ENCODE results near the gene PPP1R27.

PPP1R27 gene, protein sequence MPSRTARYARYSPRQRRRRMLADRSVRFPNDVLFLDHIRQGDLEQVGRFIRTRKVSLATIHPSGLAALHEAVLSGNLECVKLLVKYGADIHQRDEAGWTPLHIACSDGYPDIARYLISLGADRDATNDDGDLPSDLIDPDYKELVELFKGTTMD

DNA sequence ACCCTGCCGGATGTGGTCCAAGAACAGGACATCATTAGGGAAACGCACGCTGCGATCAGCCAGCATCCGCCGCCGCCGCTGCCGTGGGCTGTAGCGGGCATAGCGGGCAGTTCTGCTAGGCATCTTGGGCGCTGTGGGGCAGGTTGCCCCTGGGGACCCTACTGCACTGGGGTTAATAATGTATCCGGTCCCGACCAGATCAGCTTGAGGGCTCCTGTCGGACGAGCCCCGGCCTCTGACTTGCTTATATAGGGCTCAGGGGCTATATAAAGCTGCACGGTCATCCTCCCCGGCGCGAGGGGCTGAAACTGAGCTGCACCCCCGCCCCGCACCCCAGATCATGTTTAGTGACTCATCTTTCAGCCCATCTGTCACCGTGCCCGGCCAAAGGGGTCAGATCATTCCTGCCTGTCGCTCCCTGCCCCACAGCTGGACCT, at the start of gene PPP1R27:
TSS of gene PPP1R27 (minus strand) at position 220 of the 437 bp plus-strand sequence. CDS start at position 123, 97 bp downstream.
- no peak for TF ChIP-seq CTCF (IDR thresholded peaks at IDR 0.05; ENCODE audit: low read depth, low read length)
- peak within 1 kb of the TSS; percentile 72 for H3K4me3 ChIP-seq (ENCODE audit: low read depth, low read length)

DNA sequence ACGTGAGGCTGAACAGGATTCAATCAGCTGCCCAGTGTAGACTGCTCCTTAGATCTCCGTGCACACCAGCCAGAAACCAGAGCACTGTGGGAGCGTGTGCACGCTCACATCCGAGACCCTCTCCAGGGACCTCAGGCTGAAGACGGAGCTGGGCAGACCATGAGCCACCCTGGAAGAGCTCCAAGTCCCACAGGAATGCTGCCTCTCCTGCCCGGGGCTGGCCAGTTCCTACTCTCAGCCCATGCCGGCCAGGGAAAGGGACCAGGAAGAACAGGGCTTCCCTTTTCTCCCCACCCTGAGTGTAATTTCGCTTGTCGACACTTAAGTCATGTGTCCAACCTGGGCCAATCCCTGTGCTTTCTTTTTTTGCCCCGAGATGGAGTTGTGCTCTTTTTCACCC, 49.7 kb upstream of the PPP1R27 start:
- H3K4me3 ChIP-seq (ENCODE audit: low read depth, low read length): no peak overlapping the region
- no peak for TF ChIP-seq CTCF (IDR thresholded peaks at IDR 0.05; ENCODE audit: low read depth, low read length)

- no peak for TF ChIP-seq CTCF (IDR thresholded peaks at IDR 0.05; ENCODE audit: low read depth, low read length)
- H3K4me3 ChIP-seq (ENCODE audit: low read depth, low read length): no peak overlapping the region
These were observed 44.3 kb upstream of the PPP1R27 start for GRCh38 chr17:81879121-81879520.

GRCh38 chr17:81878294-81878693, 43.4 kb upstream of the PPP1R27 start:
- H3K4me3 ChIP-seq (ENCODE audit: low read depth, low read length): no peak overlapping the region
- TF ChIP-seq CTCF (IDR thresholded peaks at IDR 0.05; ENCODE audit: low read depth, low read length): no peak

GRCh38 chr17:81877569-81877968, 42.7 kb upstream of the PPP1R27 start:
- no peak overlapping the region for H3K4me3 ChIP-seq (ENCODE audit: low read depth, low read length)
- TF ChIP-seq CTCF (IDR thresholded peaks at IDR 0.05; ENCODE audit: low read depth, low read length): no peak

DNA sequence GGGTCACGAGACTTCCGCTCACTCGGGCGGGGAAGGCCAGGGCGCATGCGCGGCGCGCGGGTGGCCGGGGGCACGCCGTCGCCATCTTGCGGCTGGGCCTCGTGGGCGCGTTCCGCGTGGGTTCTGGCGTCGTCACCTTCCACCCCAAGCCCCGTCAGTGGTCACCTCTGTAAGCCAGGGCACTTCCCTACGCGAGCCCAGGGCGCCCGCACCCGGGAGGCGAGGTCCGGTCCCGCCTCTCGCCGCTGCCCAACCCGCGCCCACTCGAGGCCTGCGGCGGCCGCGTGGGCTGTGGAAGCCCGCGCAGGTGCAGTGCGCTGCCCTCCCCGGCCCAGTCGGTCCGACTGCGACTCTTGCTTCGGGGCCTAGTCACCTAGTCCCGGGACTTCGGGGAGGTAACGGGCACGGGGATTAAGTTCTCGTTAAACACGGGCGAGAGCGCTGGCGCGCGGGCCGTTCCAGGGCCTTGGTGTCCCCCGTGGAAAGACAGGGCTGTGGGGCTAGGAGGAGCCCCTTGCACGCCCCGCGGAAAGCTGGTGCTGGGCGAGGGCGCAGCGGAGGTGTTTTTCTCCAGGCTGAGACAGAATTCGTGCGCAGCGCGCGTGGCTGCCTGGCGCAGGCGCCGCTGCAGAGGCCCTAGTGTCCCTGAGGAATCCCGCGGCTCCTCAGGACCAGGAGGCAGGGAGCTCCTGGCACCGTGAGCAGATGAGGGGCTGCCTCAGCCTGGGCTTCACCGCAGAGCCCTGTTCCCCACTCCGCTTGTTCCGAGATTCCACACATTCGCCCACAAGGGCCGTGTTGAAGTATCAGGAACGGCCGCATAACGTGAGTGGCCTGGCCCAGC, 36.8 kb upstream of the PPP1R27 start:
- TF ChIP-seq CTCF (IDR thresholded peaks at IDR 0.05; ENCODE audit: low read depth, low read length): no peak
- H3K4me3 ChIP-seq (ENCODE audit: low read depth, low read length): peak overlapping the region; percentile 69

DNA sequence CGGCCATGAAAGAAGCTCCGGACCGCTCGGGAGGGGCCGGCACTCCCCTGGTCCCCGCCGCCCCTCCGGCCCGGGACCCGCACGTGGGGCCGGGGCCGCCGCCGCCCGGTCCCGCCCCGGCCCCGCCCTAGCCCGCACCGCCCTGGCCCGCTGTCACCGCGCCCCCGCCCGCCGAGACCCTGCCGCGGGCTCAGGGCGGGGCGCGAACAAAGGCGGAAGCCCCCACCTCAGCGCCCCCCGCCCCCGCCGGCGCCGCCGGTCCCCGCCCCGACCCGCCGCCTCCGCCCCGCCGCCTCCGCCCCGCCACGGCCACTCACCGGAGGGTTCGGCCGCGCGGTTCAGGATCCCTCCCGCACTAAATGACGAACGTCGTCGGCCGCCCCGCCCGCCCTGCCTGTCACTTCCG, 36.1 kb upstream of the PPP1R27 start, which contains the start of gene ARHGDIA:
TSS of gene ARHGDIA (minus strand) at position 357 of the 406 bp plus-strand sequence. CDS start 1,407 bp downstream, outside the sequence.
- H3K4me3 ChIP-seq (ENCODE audit: low read depth, low read length): peak within 1 kb of the TSS; percentile 73
- TF ChIP-seq CTCF (IDR thresholded peaks at IDR 0.05; ENCODE audit: low read depth, low read length): no peak
